Lower leg skin (tissue), 3 donors: ENCODE results near the gene TPT1.

Source experiments
- CTCF ChIP-seq, 3 donors: fragments of 450-650 bp; IDR thresholded peaks; one replicate each; pipeline ENCODE4 v1.5.1; 2016; ENCODE audit warnings: antibody characterized with exemption in 3 of 3, mild to moderate bottlenecking in 3 of 3, moderate library complexity in 2 of 3
- POLR2A ChIP-seq, 2 donors: fragments of 450-650 bp; IDR thresholded peaks; one replicate each; pipeline ENCODE4 v1.6.1; 2016 to 2017; ENCODE audit warnings: antibody characterized with exemption in 2 of 2, mild to moderate bottlenecking in 1 of 2, moderate library complexity in 1 of 2

GRCh38 chr13:45335397-45336024 is 5.5 kb downstream of the TPT1 start:
- TF ChIP-seq POLR2A (IDR thresholded peaks at IDR 0.05) (no peak), CTCF (IDR thresholded peaks at IDR 0.05) (no peak)
